ENCODE measurements around the gene NUP214.

The NUP214 gene

GRCh38 chr9:131279863-131280570 is 154.6 kb downstream of the NUP214 start:
- TF ChIP-seq NFRKB (IDR thresholded peaks at IDR 0.05) (no peak), L3MBTL2 (conservative IDR thresholded peaks at IDR 0.05) (no peak), BHLHE40 (IDR thresholded peaks at IDR 0.05; ENCODE audit: borderline replicate concordance) (no peak), SP1 (IDR thresholded peaks at IDR 0.05) (no peak), HDGF (IDR thresholded peaks at IDR 0.05; ENCODE audit: borderline replicate concordance) (no peak), TARDBP (IDR thresholded peaks at IDR 0.05) (no peak), FOXA1 (IDR thresholded peaks at IDR 0.05) (no peak), FOXM1 (IDR thresholded peaks at IDR 0.05; ENCODE audit: borderline replicate concordance) (no peak), LEF1 (IDR thresholded peaks at IDR 0.05; ENCODE audit: borderline replicate concordance) (no peak), FOXK2 (IDR thresholded peaks at IDR 0.05) (no peak), SUZ12 (IDR thresholded peaks at IDR 0.05) (no peak), ARNT (IDR thresholded peaks at IDR 0.05) (no peak), ZNF384 (IDR thresholded peaks at IDR 0.05) (no peak), ELF4 (IDR thresholded peaks at IDR 0.05) (no peak), CTBP1 (IDR thresholded peaks at IDR 0.05; ENCODE audit: borderline replicate concordance) (no peak), PKNOX1 (IDR thresholded peaks at IDR 0.05) (no peak)
- CTCF ChIA-PET, result interaction anchor here (0.6 kb wide), 1 partner anchor 54 kb away, joined by 3 read pairs; no protein-coding TSS in a partner anchor
- no peak for DNase-seq (ENCODE audit: extremely low spot score)
- POLR2A ChIA-PET, result interaction anchor here (1.6 kb wide), 1 partner anchor 13 kb away, joined by 3 read pairs; no protein-coding TSS in a partner anchor

- ChIA-PET POLR2A (interaction anchor here (1.6 kb wide), 1 partner anchor 13 kb away, joined by 3 read pairs; no protein-coding TSS in a partner anchor), CTCF (interaction anchor here (0.6 kb wide), 1 partner anchor 54 kb away, joined by 3 read pairs; no protein-coding TSS in a partner anchor)
- TF ChIP-seq L3MBTL2 (conservative IDR thresholded peaks at IDR 0.05) (no peak), LEF1 (IDR thresholded peaks at IDR 0.05; ENCODE audit: borderline replicate concordance) (no peak), CTBP1 (IDR thresholded peaks at IDR 0.05; ENCODE audit: borderline replicate concordance) (no peak), BHLHE40 (IDR thresholded peaks at IDR 0.05; ENCODE audit: borderline replicate concordance) (no peak), ARNT (IDR thresholded peaks at IDR 0.05) (no peak), ELF4 (IDR thresholded peaks at IDR 0.05) (no peak), NFRKB (IDR thresholded peaks at IDR 0.05) (no peak), PKNOX1 (IDR thresholded peaks at IDR 0.05) (no peak), FOXM1 (IDR thresholded peaks at IDR 0.05; ENCODE audit: borderline replicate concordance) (no peak), TARDBP (IDR thresholded peaks at IDR 0.05) (no peak), FOXK2 (IDR thresholded peaks at IDR 0.05) (no peak), SUZ12 (IDR thresholded peaks at IDR 0.05) (no peak), FOXA1 (IDR thresholded peaks at IDR 0.05) (no peak), HDGF (IDR thresholded peaks at IDR 0.05; ENCODE audit: borderline replicate concordance) (no peak), ZNF384 (IDR thresholded peaks at IDR 0.05) (no peak), SP1 (IDR thresholded peaks at IDR 0.05) (no peak)
- DNase-seq (ENCODE audit: extremely low spot score), result no peak
Observed at GRCh38 chr9:131280660-131281059, 155.3 kb downstream of the NUP214 start.

GRCh38 chr9:131281119-131281965 is 156.0 kb downstream of the NUP214 start:
- DNase-seq (ENCODE audit: extremely low spot score), result no peak
- ChIA-PET CTCF (no interaction called here), POLR2A (no interaction called here)
- no peak for TF ChIP-seq PKNOX1 (IDR thresholded peaks at IDR 0.05)
- TF ChIP-seq NFRKB (IDR thresholded peaks at IDR 0.05), result no peak
- no peak for TF ChIP-seq SP1 (IDR thresholded peaks at IDR 0.05)
- no peak for TF ChIP-seq ZNF384 (IDR thresholded peaks at IDR 0.05)
- no peak for TF ChIP-seq TARDBP (IDR thresholded peaks at IDR 0.05)
- TF ChIP-seq BHLHE40 (IDR thresholded peaks at IDR 0.05; ENCODE audit: borderline replicate concordance), result no peak
- no peak for TF ChIP-seq CTBP1 (IDR thresholded peaks at IDR 0.05; ENCODE audit: borderline replicate concordance)
- TF ChIP-seq ARNT (IDR thresholded peaks at IDR 0.05), result no peak
- no peak for TF ChIP-seq ELF4 (IDR thresholded peaks at IDR 0.05)
- no peak for TF ChIP-seq L3MBTL2 (conservative IDR thresholded peaks at IDR 0.05)
- no peak for TF ChIP-seq FOXA1 (IDR thresholded peaks at IDR 0.05)
- TF ChIP-seq SUZ12 (IDR thresholded peaks at IDR 0.05), result no peak
- no peak for TF ChIP-seq FOXK2 (IDR thresholded peaks at IDR 0.05)
- no peak for TF ChIP-seq LEF1 (IDR thresholded peaks at IDR 0.05; ENCODE audit: borderline replicate concordance)
- TF ChIP-seq FOXM1 (IDR thresholded peaks at IDR 0.05; ENCODE audit: borderline replicate concordance), result no peak

- ChIA-PET CTCF (no interaction called here), POLR2A (no interaction called here)
- TF ChIP-seq SUZ12 (IDR thresholded peaks at IDR 0.05) (no peak), ZNF384 (IDR thresholded peaks at IDR 0.05) (no peak), ARNT (IDR thresholded peaks at IDR 0.05) (no peak), SP1 (IDR thresholded peaks at IDR 0.05) (no peak), TARDBP (IDR thresholded peaks at IDR 0.05) (no peak), NFRKB (IDR thresholded peaks at IDR 0.05) (no peak), PKNOX1 (IDR thresholded peaks at IDR 0.05) (no peak), BHLHE40 (IDR thresholded peaks at IDR 0.05; ENCODE audit: borderline replicate concordance) (no peak)
- DNase-seq (ENCODE audit: extremely low spot score), result no peak
Observed at GRCh38 chr9:131282175-131282574, 156.8 kb downstream of the NUP214 start.
